Kidney glomerular epithelial cell (primary cell): ENCODE data around the gene SUMO1.
A peak's percentile ranks its signal among the peaks of the same experiment; 100 is the strongest.
"Not testable (repeated sequence)": the region's sequence is repeated elsewhere in the genome, so short reads cannot be mapped to it uniquely, and the experiment has no call there.

Experiments used
- DNase-seq: peaks from one replicate; lab custom pipeline; 2025; lab: John Stamatoyannopoulos, UW

The SUMO1 gene

DNA sequence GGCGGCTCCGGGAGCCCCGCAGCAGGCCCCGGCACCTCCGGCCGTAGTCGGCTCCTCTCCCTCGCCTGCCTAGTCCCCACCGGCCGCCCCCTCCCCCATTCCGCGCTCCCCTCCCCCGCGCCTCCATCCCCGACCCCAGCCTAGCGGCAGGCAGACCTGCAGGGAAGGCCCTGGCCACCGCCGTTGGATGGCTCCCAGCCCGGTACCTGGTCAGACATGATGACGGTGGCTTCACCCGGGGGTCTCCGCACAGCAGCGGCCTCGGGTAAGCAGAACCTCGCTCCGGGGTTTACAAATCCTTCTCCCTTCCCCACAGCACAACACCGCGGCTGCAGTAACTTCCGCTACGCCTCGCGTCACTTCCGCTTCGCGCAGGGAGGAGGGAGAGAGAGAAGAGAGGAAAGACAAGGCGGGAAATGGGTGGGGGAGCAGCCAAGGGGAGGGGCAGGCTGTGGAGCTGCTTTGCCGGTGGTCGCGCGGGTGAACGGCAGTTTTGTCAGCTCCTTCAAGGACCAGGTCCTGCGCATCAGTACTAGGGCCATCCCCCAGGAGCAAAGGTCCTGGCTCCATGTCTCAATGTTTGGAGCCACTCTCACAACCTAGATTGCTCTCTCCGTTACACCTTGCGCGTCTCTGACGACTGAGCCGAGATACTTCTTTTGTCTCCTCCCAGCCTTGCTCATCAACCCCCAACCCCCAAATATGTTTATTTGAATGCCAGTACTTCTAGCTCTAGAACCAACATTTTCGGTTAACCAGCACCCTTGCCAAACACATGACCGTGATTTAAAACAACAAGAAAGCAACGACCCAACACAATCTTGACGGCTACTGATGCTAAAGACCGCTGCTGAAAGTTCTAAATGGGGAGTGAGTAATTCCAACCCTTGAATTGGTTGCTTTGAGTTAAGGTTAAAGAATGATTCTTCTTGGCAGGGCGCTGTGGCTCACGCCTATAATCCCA lies at the start of gene SUMO1:
Gene SUMO1, minus strand, starts transcription at position 364 of the 964 bp plus-strand sequence. Its CDS starts 146 bp downstream, at position 218.
- peak; percentile 80 for DNase-seq

DNA sequence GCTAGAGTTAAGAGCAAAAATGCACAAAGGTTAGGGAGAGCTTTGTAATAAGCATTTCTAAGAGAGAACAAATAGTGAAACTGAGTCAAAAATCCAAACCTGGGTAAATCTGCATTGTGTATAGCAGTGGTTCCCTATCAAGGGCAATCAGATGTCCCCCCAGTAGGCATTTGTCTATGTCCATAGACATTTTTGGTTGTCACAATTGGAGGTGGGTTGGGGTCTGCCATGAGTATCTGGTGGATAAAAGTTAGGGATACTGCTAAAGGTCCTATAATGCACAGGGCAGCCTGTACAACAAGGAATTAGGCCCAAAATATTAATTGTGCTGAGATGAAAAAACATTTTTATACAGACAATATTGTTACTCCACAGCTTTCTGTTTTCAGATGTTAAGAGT lies 48.2 kb upstream of the SUMO1 start:
- DNase-seq, result no peak

DNA sequence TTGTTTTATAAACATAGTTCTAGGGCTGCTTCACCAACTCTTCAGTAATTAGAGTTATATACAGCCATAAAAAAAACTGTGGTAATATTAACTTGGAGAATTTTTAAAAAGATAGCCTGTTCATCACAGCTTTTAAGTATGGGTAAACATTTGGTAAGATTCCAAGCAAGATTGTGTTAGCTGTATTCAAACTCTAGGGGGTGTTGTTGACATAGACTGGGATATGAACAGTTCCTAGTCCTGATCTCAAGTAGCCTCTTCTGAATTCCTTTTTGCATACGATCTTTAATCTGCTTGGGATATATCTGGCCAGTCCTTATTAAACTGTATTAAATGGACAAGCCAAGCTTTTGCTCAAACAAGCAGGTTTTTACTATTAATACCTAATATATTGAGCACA lies 40.5 kb upstream of the SUMO1 start:
- DNase-seq, result peak; percentile 39

DNA sequence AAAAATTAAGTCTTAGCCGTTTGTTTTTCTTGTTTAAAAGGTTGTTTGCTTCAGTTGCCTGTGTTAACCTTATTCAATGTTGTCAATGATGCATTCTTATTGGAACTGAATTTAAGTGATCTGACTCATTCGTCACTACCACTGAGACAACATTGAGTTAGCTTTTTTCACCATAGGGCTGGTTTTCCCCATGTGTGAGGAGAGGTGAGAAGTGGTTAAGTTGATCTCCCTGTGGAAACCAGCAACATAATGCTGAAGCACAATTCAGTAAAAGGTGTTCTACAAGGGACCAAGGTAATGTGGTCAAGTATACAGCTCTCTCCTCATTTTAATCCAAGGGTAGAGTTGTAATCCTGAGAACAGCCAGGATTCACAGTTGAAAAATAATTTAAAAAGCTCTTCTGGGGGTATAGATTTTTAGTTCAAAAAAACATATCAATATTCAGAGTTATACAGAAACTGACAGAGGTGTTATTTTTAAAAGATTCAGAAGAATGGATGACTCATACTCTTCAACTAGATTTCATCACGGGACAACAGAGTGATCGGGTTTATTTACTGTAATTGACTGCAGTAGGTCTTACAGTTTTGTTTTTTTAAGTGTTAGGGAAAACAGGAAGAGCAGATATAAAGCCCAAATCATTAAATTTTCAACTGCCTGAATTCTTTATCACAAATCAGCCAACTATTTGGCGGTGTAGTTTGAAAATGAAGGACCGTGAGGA lies 39.8 kb upstream of the SUMO1 start:
- DNase-seq, result peak; percentile 42

DNA sequence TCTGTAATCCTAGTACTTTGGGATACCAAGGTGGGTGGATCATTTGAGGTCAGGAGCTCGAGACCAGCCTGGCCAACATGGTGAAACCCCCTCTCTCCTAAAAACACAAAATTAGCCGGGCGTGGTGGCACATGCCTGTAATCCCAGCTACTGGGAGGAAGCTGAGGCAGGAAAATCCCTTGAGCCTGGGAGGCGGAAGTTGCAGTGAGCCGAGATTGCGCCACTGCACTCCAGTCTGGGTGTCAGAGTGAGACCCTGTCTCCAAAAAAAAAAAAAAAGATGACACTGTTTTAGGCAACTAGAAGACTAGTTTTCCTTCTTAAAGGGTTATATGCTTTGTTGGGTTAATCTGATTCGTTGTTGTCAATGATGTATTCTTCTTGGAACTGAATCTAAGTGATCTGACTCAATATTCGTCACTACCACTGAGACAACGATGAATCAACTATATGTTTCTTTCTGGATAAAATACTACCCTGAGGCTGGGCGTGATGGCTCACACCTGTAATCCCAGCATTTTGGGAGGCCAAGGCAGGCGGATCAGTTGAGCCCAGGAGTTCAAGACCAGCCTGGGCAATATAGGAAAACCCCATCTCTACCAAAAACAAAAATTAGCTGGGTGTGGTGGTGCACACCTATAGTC lies 37.8 kb upstream of the SUMO1 start:
- DNase-seq, result not testable (repeated sequence)

DNA sequence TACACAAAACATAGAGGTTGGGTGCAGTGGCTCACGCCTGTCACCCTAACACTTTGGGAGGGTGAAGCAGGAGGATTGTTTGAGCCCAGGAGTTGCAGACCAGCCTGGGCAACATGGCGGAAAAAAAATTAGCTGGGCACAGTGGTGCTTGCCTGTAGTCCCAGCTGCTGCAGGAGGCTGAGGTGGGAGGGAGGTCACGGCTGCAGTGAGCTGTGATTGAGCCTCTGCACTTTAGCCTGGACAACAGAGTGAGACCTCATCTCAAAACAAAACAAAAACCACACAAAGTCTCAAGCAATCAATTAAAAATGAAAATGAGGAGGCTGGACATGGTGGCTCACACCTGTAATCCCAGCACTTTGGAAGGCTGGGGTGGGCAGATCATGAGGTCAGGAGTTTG lies 32.1 kb upstream of the SUMO1 start:
- DNase-seq, result no peak

DNA sequence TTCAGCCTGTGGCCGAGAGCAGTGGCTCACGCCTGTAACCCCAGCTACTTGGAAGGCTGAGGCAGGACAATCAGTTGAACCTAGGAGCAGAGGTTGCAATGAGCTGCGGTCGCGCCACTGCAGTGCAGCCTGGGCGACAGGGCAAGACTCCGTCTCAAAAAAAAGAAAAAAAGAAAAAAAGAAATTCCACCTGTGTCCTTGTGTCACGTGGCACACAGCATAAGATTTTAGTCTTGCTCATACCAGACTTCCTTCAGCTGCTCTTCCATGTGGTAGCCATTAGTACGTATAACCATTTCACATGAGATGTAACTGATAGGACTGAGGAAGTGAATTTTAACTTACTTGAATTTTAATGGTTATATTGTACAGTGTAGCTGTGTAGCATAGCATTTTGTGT lies 31.2 kb upstream of the SUMO1 start:
- no peak for DNase-seq

DNA sequence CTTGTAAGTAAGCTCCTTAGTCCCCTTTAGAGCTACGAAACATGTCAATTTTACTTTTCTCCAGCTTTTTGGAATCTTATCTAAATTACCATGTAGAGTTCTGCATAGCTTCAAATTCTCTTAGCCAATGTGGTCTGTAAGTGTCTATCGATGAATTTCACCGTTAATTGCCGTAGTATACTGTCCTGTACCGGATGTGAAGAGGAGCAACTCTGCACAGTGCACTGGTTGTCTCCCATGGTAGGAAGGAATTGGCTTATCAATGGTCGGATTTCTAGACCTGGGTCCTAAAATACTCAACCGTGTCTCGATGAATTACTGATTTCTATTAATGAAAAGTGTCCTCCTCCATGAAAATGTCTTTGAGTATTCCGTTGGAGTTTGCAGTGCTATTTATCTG lies 29.1 kb upstream of the SUMO1 start:
- no peak for DNase-seq

DNA sequence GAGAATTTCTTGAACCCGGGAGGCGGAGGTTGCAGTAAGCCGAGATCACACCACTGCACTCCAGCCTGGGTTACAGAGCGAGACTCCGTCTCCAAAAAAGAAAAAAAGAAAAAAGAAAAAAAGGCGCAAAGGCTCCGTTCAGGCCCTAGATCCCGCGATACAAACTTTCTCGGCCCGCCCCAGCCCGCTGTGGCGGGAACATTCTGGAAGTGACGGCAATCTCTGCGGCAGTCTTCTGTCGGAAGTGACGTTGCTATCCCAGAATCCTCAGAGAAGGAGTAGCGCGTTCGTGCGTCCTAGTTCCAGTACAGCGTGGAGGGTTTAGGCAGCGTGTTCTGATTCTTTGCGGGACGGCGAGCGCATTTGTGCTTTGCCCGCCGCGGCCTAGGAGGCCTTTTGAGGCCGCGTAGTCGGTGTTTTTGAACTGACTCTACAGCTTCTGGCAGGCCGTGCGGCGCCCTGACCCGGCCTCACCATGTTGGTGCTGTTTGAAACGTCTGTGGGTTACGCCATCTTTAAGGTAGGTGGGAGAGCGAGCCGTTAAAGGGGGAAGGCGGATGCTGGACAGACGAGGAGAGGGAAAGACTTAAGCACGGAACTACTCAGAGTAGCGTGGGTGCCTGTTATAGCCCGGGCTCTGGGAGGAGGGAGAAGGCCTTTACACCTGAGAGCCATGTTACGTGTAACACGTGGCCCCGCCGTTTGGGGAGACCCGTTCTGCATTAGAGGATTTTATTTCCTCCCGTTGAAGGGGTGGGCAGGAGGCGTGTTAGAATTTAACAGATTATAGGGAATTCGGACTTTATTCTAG lies 27.3 kb upstream of the SUMO1 start, which contains the start of gene NOP58:
Gene NOP58, plus strand, starts transcription at position 297 of the 811 bp plus-strand sequence. Its CDS starts 179 bp downstream, at position 476.
- DNase-seq, result peak; percentile 89

DNA sequence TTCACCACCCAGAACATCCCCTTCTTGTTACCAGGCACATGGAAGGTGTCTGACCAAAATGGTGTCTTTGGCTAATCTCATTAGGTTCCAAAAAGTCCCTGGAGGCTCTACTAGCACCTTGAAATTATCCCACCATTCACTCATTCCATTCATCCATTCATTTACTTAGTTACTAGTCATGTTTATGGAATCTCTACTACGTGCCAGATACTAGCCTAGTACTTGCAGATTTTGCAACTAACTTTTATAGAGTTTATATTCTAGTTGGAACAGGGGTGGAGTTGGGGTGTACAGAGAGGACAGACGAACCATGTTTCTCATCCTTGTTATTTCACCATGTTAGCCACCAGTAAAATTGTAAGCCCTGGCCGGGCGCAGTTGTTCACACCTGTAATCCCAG lies 23.1 kb upstream of the SUMO1 start:
- no peak for DNase-seq

DNA sequence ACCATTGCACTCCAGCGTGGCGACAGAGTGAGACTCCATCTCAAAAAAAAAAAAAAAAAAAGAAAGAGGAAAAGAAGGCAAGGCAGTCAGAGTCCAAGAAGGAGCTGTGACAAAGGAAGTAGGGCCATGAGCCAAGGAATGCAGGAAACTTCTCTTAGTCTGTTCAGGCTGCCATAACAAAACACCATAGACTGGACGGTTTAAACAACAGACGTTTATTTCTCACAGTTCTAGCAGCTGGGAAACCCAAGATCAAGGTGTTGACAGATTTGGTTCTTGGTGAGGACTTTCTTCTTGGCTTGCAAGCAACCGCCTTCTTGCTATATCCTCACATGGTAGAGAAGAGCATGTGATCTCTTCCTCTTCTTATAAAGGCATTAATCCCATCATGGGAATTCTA lies 13.1 kb upstream of the SUMO1 start:
- no peak for DNase-seq

DNA sequence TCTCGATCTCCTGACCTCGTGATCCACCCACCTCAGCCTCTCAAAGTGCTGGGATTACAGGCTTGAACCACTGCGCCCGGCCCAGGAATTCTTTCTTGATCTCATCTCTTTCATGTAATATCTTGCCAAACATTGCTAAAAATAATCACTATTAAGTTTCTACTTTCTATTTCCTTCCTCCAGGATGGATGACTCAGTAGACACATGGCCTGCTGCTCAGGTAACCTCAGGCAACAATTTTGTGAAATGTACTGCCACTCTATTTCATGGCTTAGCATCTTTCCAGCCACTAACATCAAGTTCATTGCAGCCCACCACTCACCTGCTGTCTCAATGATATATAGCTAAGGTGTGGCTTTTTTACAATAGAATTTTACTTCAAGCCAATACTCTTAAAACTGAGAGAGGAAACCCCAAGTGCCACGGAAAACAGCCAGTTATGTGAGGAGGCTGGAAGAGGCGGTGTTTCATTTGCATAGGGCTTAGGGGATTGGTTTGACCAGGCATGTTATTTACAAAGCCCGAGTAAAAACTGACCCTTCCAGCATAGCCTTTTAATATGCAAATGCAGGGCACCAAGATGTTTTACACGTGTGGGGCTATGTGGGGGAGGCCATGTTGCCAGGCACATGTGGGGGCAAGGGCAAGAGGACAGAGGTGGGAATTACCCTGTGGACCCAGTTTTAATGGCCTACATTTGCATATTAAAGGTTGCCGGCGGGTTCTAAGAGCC lies 11.3 kb upstream of the SUMO1 start:
- DNase-seq, result no peak

DNA sequence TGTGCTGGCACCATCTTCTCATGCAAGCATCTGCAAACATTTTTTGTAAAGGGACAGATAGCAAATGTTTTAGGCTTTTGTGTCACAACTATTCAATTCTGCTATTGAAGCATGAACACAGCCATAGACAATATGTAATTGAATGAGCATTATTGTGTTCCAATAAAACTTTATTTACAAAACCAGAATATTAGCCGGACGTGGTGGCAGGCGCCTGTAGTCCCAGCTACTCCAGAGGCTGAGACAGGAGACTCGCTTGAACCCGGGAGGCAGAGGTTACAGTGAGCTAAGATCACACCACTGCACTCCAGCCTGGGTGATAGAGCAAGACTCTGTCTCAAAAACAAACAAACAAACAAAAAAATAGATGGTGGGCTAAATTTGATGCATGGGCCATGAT lies 9.3 kb upstream of the SUMO1 start:
- not testable (repeated sequence) for DNase-seq

DNA sequence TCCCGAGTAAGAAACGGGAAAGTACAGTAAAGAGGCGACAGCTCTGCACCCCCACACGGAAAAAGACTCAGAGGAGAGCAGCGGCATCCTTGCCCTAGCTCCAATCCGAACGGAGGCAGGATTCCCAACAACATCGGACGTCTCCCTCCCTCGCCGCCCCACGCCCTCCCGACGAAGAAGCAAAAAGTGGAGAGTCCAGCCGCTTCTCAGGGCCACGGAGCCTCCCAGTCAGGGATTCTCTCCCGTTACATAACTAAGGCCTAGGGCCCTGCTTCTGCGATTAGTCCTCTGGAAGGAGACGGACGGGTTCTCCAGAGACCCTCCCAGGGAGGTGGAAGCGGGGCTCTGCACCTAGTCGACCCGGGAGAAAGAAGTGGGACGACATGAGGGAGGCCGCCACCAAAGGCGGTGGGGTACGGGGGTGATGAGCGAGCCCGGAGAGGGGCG lies 587 bp downstream of the SUMO1 start:
- DNase-seq, result peak; percentile 15

DNA sequence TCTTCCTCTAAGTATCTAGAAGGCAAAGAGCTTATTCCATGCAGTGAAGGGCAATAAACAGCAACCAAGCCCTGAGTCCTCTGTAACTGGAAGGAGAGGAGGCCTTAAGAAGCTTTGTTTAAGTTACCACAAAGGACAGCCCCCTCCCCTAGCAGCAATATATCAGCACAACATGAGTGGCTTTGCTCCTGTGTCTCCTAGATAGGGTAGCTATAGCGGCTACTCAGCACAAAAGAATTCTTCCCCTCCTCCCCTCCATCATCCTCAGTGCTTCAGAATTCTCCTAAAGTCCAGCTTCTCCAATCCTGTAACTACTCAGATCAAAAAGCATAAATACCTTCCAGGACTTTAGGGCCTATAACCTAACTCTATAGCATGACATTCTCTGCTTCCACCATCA lies 16.5 kb downstream of the SUMO1 start:
- peak; percentile 12 for DNase-seq

DNA sequence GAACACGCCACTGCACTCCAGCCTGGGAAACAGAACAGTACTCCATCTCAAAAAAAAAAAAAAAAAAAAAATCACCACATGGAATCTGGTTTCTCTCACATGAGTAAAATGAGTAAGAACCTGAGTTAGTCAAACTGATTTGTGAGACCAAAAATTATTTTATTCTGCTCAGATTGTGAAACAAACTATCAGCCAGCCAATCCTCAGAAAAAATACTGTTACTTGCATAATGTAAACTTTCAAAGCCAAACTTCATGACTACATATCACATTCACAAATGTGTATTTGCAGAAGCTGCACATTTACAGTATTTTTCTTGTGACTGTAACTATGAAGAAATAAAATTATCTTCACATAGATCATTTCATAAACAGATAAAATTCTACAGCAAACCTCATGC lies 23.2 kb downstream of the SUMO1 start:
- DNase-seq, result no peak

DNA sequence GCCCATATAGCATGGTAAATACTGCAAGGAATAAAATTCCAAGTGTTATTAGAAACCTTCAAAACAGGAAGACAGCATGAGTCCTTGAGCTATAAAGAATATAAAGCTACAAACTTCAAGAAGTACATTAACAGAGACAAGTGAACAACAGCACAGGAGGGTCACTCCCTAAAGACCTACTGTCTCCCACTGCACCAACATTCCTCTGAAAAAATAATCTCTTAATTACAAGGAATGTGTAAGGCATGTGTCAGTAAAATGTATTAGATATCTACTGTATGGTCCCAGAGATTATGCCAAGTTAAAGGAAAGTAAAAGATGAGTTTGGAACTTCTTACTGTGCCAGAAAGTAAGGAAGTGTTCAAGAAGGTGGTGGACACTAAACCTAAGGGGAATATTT lies 29.9 kb downstream of the SUMO1 start:
- DNase-seq, result no peak

DNA sequence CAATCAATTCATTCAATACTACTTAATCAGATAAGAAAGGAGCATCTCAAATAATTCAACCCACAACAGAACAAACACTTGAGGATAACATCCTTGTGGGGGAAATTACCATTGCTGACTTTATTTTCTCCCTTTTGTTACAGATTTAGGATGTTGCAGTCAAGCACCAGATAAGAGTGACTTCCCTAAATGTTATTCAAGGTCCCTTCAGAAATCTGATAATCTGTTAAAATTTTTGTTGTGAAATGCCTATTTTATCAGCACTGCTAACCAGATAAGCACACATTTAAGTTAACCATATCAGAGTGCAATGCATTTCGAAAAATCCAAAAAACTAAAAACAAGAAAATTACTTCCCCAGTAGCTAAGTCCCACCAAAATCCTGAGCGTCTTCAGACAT lies 33.5 kb downstream of the SUMO1 start:
- DNase-seq, result no peak

DNA sequence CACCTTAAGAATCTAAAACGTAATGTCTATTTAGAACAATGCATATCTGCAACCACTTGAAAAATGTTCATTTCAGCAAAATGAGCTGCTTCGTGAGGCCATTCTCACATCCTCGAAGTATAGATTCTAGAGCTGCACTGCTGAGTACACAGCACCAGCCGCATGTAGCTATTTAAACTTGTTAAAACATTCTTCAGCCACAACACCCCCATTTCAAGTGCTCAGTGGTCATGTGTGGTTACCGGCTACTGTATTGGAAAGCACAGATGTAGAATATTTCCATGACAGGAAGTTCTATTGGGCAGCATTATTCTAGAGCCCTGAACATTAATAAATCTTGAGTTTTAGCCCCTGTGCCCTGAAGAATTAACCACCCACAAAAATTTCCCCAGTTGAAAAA lies 35.0 kb downstream of the SUMO1 start:
- DNase-seq, result no peak

DNA sequence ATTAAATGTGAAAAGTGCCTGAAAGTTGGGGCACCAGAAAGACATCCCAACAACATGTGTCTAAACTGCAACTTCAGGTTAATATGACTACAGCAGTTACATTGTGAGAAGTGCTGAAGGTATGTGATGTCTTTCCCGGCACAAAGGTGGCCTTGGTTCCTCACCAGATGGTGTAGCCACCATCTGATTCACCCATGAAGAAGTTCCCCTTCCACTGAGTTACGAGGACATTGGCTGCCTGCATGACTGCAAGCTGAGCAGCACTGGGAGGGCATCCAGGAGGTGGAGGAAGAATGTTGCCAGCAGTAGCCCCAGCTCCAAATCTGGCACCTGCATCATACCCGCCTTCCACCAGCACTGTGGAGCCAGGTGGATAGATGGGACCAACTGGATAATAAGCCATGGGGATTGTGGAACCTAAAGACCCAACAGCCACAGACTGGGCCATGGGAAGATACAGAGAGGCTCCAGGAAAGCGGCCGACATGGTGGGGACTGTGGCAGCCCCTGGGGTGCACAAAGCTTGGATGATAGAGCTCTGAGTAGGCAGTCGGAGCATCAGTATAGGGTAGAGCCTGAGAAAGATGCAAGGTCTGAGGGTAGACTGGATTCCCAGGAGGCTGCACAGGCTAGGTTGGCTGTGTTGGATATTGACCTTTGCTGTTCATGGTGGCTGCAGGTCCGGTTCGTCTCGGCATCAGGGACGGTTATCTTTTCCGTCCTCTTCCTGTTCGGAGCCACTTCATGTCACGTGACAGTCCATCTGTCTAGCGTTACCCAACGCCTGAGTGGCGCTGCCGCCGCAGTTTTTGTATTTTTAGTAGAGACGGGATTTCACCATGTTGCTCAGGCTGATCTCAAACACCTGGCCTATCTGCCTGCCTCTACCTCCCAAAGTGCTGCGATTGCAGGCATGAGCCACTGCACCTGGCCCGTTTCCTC lies 36.9 kb downstream of the SUMO1 start:
- DNase-seq, result no peak
